HG03469 (cell line): ENCODE data around the gene DRC7.

Experiments used
- ATAC-seq: cut with Tn5 transposase; IDR thresholded peaks from one replicate; pipeline ENCODE4 v1.9.1; 2021; ENCODE audit warnings: mild to moderate bottlenecking, moderate library complexity, moderate number of reproducible peaks; ENCODE audit not compliant: unreplicated experiment

The DRC7 gene

DNA sequence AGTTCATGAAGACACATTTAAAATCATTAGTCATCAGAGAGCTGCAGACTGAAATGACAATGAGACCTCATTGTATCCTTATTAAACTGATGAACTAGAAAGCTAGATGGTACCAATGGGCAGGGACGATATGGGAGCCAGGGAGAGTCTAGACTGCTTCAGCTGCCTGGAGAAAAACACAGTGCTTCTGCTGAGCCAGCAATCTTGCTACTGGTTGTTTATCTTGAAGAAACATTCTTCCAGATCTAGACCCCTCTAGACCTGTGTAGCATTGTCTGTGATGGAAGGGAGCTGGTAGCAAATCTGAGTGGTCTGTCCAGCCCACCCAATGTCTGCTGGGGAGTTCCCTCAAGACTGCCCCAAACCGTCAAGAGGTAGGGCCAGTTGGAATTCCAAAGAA is 2.0 kb upstream of the DRC7 start:
- ATAC-seq: no peak

DNA sequence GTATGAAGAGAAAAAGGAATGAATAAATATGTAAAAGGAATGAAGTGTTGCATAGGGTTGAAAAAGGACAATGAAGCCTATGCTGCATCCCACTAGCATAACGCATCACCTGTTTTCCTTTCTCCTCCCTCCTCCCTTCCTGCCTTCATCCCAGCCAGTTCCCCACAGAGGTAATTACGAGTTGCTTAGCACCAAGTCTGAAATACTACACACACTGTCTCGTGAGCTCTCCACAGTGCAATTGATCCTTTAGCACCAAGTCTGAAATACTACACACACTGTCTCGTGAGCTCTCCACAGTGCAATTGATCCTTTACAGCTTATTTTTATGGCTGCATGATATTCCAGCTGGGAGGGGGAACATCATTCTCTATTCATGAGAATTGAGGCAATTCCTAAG is 1.1 kb upstream of the DRC7 start:
- no peak for ATAC-seq

DNA sequence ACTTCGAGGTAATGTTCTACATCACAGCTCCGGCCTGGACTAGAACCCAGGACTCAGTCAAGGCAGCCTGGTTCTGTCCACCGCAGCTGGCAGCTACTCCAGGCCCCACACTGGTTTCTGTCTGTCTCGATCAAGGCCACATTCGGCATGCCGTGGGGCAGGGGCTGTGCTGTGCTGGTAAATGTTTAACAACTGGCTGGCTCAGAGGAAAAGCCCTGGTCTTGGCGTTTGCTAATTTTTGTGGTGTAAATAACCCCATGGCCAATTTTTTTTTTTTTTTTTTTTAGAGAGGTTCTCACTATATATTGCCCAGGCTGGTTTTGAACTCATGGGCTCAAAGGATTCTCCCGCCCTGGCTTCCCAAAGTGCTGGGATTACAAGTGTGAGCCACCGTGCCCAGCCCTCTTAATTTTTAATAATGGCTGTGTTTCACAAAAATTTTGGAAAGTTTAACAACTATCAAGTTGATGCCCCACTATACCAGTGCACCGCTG is 328 bp upstream of the DRC7 start:
- no peak for ATAC-seq

- no peak for ATAC-seq
Observed at GRCh38 chr16:57695680-57696069, 1.1 kb downstream of the DRC7 start.

DNA sequence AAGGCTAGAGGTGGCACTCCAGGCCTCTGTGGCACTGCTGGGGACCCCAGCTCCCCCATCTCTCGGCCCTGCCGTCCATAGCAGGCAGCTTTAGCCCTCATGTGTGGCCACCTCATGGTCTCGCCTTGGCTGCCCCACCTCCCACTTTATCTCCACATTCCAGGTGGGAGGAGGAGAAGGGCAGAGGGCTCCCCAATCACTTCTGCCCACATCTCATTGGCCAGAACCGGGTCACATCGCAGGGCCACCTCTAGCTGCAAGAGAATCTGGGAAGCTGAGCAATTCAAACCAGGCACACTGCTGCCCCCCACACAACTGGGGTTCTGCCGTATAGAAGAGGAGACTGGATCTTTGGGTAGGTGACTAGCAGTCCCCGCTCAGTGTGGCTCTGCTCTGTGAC is 1.6 kb downstream of the DRC7 start:
- no peak for ATAC-seq

GRCh38 chr16:57697896-57698537 is 3.4 kb downstream of the DRC7 start:
- ATAC-seq: no peak

- no peak for ATAC-seq
Observed at GRCh38 chr16:57698812-57699405, 4.3 kb downstream of the DRC7 start.

DNA sequence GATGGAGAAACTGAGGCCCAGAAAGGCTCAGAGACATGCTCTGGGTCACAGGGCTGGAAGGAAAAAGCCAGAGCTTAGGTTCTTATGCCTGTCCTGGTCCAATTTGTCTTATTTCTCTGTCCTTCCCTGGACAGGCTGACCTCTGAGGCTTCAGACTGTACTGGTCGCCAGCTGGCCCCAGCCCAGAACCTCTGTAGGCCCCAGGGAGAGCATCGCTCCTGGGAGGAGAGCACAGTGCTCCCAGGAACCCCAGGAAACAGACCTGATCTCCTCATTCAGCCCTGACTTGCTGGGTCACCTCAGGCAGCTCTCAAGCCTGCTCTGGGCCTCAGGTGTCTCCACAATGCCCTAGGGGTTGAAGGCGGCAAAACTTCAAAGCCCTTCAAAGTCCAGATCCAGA is 4.9 kb downstream of the DRC7 start:
- no peak for ATAC-seq

GRCh38 chr16:57699899-57700298 is 5.3 kb downstream of the DRC7 start:
- no peak for ATAC-seq

DNA sequence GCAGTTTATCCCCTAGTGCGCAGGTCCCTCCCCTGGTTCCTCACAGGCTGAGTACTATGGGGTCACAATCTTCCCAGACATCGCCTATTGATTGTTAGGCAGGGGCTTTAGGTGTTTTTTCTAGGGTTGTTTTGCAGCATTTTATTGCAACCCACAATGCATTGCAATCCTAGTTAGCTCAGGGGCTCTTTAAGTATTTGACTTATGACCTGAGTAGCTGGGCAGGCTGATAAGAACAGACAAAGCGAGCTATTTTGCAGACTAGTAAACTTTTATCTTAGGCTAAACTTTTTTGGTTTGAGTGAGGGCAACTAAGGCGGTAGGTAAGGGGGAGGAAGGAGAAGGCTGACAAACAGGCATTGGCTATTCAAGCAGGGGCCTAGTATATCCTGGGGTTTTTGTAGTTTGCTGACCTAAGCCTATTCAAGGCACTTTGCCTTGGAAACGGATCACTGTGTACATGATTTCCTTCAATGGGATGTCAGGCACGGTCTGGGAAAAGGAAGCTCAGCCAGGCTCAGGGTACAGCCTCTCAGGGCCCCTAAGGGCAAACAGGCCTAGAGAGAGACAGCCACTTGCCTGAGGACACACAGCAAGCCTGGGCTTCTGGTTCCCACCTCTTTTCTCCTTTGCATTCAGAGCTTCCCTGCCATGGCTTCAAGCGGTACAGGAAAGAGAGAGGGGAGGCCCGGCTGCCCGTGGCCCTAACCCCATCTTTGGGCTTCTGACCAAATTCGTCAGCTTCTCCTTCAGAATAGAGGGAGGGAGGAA is 6.4 kb downstream of the DRC7 start:
- no peak for ATAC-seq

GRCh38 chr16:57701759-57702371 is 7.3 kb downstream of the DRC7 start:
- no peak for ATAC-seq

GRCh38 chr16:57703416-57704010 is 8.9 kb downstream of the DRC7 start:
- no peak for ATAC-seq

GRCh38 chr16:57704011-57704904 is 9.7 kb downstream of the DRC7 start:
- ATAC-seq: no peak

- ATAC-seq: no peak
Observed at GRCh38 chr16:57704905-57705852, 10.6 kb downstream of the DRC7 start.

- ATAC-seq: no peak
Observed at GRCh38 chr16:57706717-57707116, 12.1 kb downstream of the DRC7 start.

DNA sequence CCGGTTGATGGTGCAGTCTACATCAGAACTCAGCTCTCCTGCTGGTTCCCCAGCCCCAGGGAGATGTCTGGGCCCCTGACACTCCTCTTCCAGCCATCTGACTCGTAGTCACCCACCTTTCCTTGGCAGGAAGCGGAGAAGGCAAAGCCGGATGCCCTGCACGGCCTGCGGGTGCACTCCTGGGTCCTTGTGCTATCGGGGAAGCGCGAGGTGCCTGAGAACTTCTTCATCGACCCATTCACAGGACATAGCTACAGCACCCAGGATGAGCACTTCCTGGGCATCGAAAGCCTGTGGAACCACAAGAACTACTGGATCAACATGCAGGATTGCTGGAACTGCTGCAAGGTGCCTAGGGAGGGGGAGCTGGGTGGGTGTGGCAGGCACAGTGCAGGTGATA is 12.7 kb downstream of the DRC7 start:
- ATAC-seq: no peak

- no peak for ATAC-seq
Observed at GRCh38 chr16:57708168-57708567, 13.6 kb downstream of the DRC7 start.

- no peak for ATAC-seq
Observed at GRCh38 chr16:57709663-57710062, 15.1 kb downstream of the DRC7 start.

DNA sequence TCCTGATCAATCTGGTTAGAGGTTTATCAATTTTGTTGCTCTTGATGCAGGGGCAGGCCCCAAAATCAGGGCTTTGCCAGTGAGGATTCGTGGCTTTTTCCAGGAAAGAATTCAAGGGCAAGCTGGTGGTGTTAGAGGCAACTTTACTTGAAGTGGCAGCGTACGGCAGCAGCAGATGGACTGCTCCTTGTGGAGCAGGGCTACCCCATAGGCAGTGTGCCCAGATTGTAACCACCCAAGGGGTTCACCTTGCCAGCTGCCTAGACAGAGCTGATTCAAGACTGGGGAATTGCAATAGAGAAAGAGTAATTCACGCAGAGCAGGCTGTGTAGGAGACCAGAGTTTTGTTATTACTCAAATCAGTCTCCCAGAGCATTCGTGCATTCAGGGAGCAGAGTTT is 16.7 kb downstream of the DRC7 start:
- no peak for ATAC-seq
